GM19438 (cell line): Measurements from ENCODE around the gene HOXB8.

Source experiments
- ATAC-seq: cut with Tn5 transposase; IDR thresholded peaks from one replicate; pipeline ENCODE4 v1.9.1; 2021; ENCODE audit warnings: low read depth; ENCODE audit not compliant: unreplicated experiment

HOXB8 gene

GRCh38 chr17:48624544-48625494 lies 9.7 kb upstream of the HOXB8 start:
- ATAC-seq = no peak

GRCh38 chr17:48624118-48624517 lies 9.0 kb upstream of the HOXB8 start:
- no peak for ATAC-seq

- no peak for ATAC-seq
These were observed 8.5 kb upstream of the HOXB8 start for GRCh38 chr17:48623583-48623982.

GRCh38 chr17:48622857-48623256 lies 7.8 kb upstream of the HOXB8 start:
- ATAC-seq = no peak

- ATAC-seq = no peak
These were observed 6.6 kb upstream of the HOXB8 start for GRCh38 chr17:48621410-48622392.

- no peak for ATAC-seq
These were observed 5.5 kb upstream of the HOXB8 start for GRCh38 chr17:48620461-48621139.

GRCh38 chr17:48619826-48620449 lies 4.8 kb upstream of the HOXB8 start:
- no peak for ATAC-seq

GRCh38 chr17:48618256-48618896 lies 3.3 kb upstream of the HOXB8 start:
- no peak for ATAC-seq

- no peak for ATAC-seq
These were observed 2.6 kb upstream of the HOXB8 start for GRCh38 chr17:48617471-48618255.

- ATAC-seq = no peak
These were observed 1.8 kb upstream of the HOXB8 start for GRCh38 chr17:48616717-48617470.

- ATAC-seq = no peak
These were observed 1.0 kb upstream of the HOXB8 start for GRCh38 chr17:48615963-48616716.

- no peak for ATAC-seq
These were observed 1.0 kb downstream of the HOXB8 start for GRCh38 chr17:48613862-48614694.

- no peak for ATAC-seq
These were observed 2.0 kb downstream of the HOXB8 start for GRCh38 chr17:48612854-48613691.

- no peak for ATAC-seq
These were observed 2.6 kb downstream of the HOXB8 start for GRCh38 chr17:48612456-48612853.

GRCh38 chr17:48611681-48612455 lies 3.2 kb downstream of the HOXB8 start:
- no peak for ATAC-seq
